ENCODE measurements around the gene WNT7B. TPM values are rescaled to one million over a fixed set of nuclear protein-coding genes. Genes with fewer than 3 reads are reported as not detected.

The WNT7B gene
- total and polyA plus RNA-seq, 10 of the 15 experiments (the other 5 are each of a cell fraction or from before 2014, with no cell fraction given), result 0.12 TPM; not detected in 9

- Histone ChIP-seq H3K4me1 (ENCODE audit: control insufficient read depth, insufficient read depth, low read length) (no peaks in the 10 kb centered on the region), H3K36me3 (ENCODE audit: control insufficient read depth in 2 of 2, insufficient read depth in 2 of 2, low read length in 1 of 2) (no peaks in the 10 kb centered on the region), H4K20me1 (ENCODE audit: control insufficient read depth, insufficient read depth) (no peaks in the 10 kb centered on the region), H3K4me2 (ENCODE audit: control insufficient read depth, insufficient read depth) (no peak overlapping the region), H3K27me3 (replicated peaks in 1 of 2; ENCODE audit: control insufficient read depth in 2 of 2, insufficient read depth in 2 of 2, low read length in 1 of 2) (no peaks in the 10 kb centered on the region; a peak in 1 of 4 replicates), H3K79me2 (ENCODE audit: control insufficient read depth, insufficient read depth, low read length) (no peaks in the 10 kb centered on the region), H3K9me3 (replicated peaks; ENCODE audit: control insufficient read depth, insufficient read depth, low read length) (no peaks in the 10 kb centered on the region), H3K9ac (ENCODE audit: control insufficient read depth, insufficient read depth, low read length) (no peak overlapping the region), H3K27ac (ENCODE audit: control insufficient read depth, insufficient read depth) (no peak overlapping the region), H3K4me3 (no peak overlapping the region), H2AFZ (ENCODE audit: control insufficient read depth, low read depth, low read length) (no peak overlapping the region)
- SMC1A ChIA-PET (ENCODE audit: uncharacterized antibody, unreplicated experiment), result no interaction called here
- TF ChIP-seq ZZZ3 (IDR thresholded peaks at IDR 0.05; ENCODE audit: control insufficient read depth, insufficient read length, low read depth) (no peak), SIX5 (IDR thresholded peaks at IDR 0.05; ENCODE audit: low read depth, low read length, severe bottlenecking) (no peak), REST (IDR thresholded peaks at IDR 0.05; ENCODE audit: low read depth, low read length) (no peak), HDGF (IDR thresholded peaks at IDR 0.05) (no peak), HDAC2 (IDR thresholded peaks at IDR 0.05) (no peak), GABPA (IDR thresholded peaks at IDR 0.05; ENCODE audit: low read depth) (no peak), ZNF622 (IDR thresholded peaks at IDR 0.05) (no peak), SRF (IDR thresholded peaks at IDR 0.05; ENCODE audit: low read depth in 2 of 2, low read length in 2 of 2) (no peak), CEBPB (IDR thresholded peaks at IDR 0.05; ENCODE audit: borderline replicate concordance in 1 of 2, low read depth in 2 of 2, low read length in 2 of 2) (no peak), ATF3 (IDR thresholded peaks at IDR 0.05; ENCODE audit: borderline replicate concordance, extremely low read depth, low read depth, low read length) (no peak), NR2C1 (IDR thresholded peaks at IDR 0.05) (no peak), IRF4 (IDR thresholded peaks at IDR 0.05; ENCODE audit: low read depth, low read length) (no peak), RUNX3 (IDR thresholded peaks at IDR 0.05; ENCODE audit: low read length) (no peak), TARDBP (IDR thresholded peaks at IDR 0.05; ENCODE audit: borderline replicate concordance) (no peak), IKZF2 (IDR thresholded peaks at IDR 0.05) (no peak), TCF7 (IDR thresholded peaks at IDR 0.05; ENCODE audit: borderline replicate concordance) (no peak), MLLT1 (IDR thresholded peaks at IDR 0.05) (no peak)
- intact Hi-C loops (cut with micrococcal nuclease; ENCODE audit: unreplicated experiment) (no loop called here), in situ Hi-C loops (cut with MboI) (no loop called here)
- no peak for FAIRE-seq
- POLR2A ChIA-PET, result no interaction called here
- no peak for DNase-seq (ENCODE audit: low read depth, low spot score)
- 15% methylated on average over 3 of the region's 3 CpGs for WGBS (ENCODE audit: insufficient coverage, insufficient replicate concordance, low lambda C conversion rate, missing lambda C conversion rate)
- CTCF ChIA-PET, result interaction anchor here (0.6 kb wide), 1 partner anchor 10 kb away, joined by 3 read pairs; no protein-coding TSS in a partner anchor
- no TSS peak for BruUV-seq (replicated peaks)
- ATAC-seq, result no peak
- RAD21 ChIA-PET (ENCODE audit: unreplicated experiment), result no interaction called here
Measured at GRCh38 chr22:45938913-45939312, 38.0 kb downstream of the WNT7B start.
